GM10248 (cell line): Measurements from ENCODE around the gene C14orf132.

Experiments
- CTCF ChIA-PET: fragments of 300-600 bp; sonication (Branson Sonifier 250); formaldehyde crosslinking; extraction: SDS; loops from one replicate; lab custom pipeline; 2021; ENCODE audit warnings: antibody characterized with exemption; lab: Yijun Ruan, JAX
- POLR2A ChIA-PET: fragments of 350-650 bp; sonication (Branson Sonifier 250); formaldehyde crosslinking; extraction: SDS; loops from one replicate; lab custom pipeline; 2020; ENCODE audit warnings: antibody characterized with exemption; lab: Yijun Ruan, JAX
- DNase-seq: peaks from one replicate; pipeline ENCODE4 v3.0.0; 2012; ENCODE audit errors: extremely low spot score
- CTCF ChIP-seq: IDR thresholded peaks from 2 replicates; pipeline ENCODE4 v1.5.1; 2012; ENCODE audit warnings: mild to moderate bottlenecking, low read depth; ENCODE audit errors: extremely low read depth, missing control alignments, control extremely low read depth

C14orf132 gene

GRCh38 chr14:96086574-96087077 is 47.5 kb downstream of the C14orf132 start:
- no peak for DNase-seq
- ChIA-PET POLR2A (no interaction called here), CTCF (interaction anchor here (1.1 to 2.7 kb wide), 2 partner anchors 12 to 14 kb away, joined by 4 to 6 read pairs; no protein-coding TSS in a partner anchor)
- no peak for TF ChIP-seq CTCF

- no peak for DNase-seq
- no peak for TF ChIP-seq CTCF
- ChIA-PET CTCF (interaction anchor here (1.2 to 2.7 kb wide), 2 partner anchors 11 to 13 kb away, joined by 4 to 6 read pairs; no protein-coding TSS in a partner anchor), POLR2A (no interaction called here)
Measured at GRCh38 chr14:96088074-96088473, 48.9 kb downstream of the C14orf132 start.

- no peak for DNase-seq
- ChIA-PET CTCF (interaction anchor here (2.7 kb wide), 1 partner anchor 12 kb away, joined by 6 read pairs; no protein-coding TSS in a partner anchor), POLR2A (no interaction called here)
Measured at GRCh38 chr14:96088481-96088880, 49.3 kb downstream of the C14orf132 start.

GRCh38 chr14:96088911-96089310 is 49.7 kb downstream of the C14orf132 start:
- ChIA-PET CTCF (interaction anchor here (1.5 to 1.9 kb wide), 2 partner anchors 10 to 12 kb away, joined by 5 read pairs; no protein-coding TSS in a partner anchor), POLR2A (no interaction called here)
- no peak for TF ChIP-seq CTCF
- DNase-seq: no peak

More at GRCh38 chr14:96088481-96088880, 49.3 kb downstream of the C14orf132 start:
- no peak for TF ChIP-seq CTCF

GRCh38 chr14:96089401-96089800 is 50.2 kb downstream of the C14orf132 start:
- ChIA-PET POLR2A (no interaction called here), CTCF (interaction anchor here (1.5 to 1.9 kb wide), 2 partner anchors 9 to 12 kb away, joined by 5 read pairs; no protein-coding TSS in a partner anchor)
- TF ChIP-seq CTCF: no peak
- no peak for DNase-seq

- ChIA-PET CTCF (interaction anchor here (1.6 to 1.9 kb wide), 2 partner anchors 10 kb away, joined by 4 to 5 read pairs; no protein-coding TSS in a partner anchor), POLR2A (no interaction called here)
- TF ChIP-seq CTCF: no peak
- DNase-seq: no peak
Measured at GRCh38 chr14:96090441-96091148, 51.4 kb downstream of the C14orf132 start.
